Measurements from ENCODE around the gene SLCO3A1.

Gene SLCO3A1

DNA sequence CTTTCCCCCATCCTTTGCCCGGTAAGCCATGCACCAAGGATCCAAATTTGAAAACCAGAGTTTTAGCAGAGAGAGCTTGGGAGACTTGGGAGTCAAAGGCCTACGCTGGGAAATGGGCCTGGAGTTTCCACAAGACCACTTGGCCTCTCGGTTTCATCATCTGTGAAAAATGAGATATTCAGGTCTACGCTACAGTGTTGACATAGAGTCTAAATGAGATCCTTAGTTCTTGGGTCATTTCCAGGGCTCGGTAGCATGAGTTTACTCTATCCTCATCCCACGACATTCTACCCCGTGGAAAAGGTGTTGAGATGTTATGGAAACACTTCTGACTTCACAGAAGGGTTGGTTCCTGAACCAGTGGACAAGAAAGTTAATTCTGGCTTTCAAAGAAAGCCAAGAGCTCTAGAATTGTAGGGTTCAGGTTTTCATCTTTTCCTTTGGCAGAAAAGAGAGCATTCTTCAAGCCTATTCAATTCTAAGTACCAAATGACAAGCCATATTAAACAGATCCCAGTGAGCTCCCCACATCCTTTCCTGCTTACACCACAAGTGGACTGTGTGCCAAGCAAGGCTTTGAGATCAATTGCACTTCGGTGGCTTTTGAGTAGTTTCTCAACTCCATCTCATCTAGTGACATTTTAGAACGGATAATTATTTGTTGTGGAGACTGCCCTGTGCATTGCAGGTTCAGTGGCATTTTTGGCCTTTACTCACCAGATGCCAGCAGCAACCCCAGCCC lies 219.7 kb downstream of the SLCO3A1 start:
- Histone ChIP-seq H3K9ac (ENCODE audit: low read depth, low read length) (no peak overlapping the region), H3K4me2 (ENCODE audit: insufficient read depth, low read length) (no peak overlapping the region), H4K20me1 (ENCODE audit: insufficient read depth, low read length) (no peaks in the 10 kb centered on the region; the same call in 1 of the 2 replicates), H3K27ac (ENCODE audit: low read length) (no peak overlapping the region), H3K9me3 (ENCODE audit: insufficient read depth, low read length, severe bottlenecking) (no peaks in the 10 kb centered on the region), H3K27me3 (ENCODE audit: insufficient read depth, low read length, poor library complexity) (no peaks in the 10 kb centered on the region), H3K4me3 (ENCODE audit: low read depth in 1 of 2, low read length in 2 of 2) (no peak overlapping the region), H3K36me3 (ENCODE audit: insufficient read depth, low read length) (no peaks in the 10 kb centered on the region), H3K79me2 (ENCODE audit: insufficient read depth, low read length) (no peaks in the 10 kb centered on the region), H3K4me1 (ENCODE audit: insufficient read depth, low read length) (no peaks in the 10 kb centered on the region), H2AFZ (ENCODE audit: low read depth, low read length) (no peak overlapping the region)
- no peak for ATAC-seq (ENCODE audit: insufficient read depth, low read depth)
- DNase-seq = no peak
- TF ChIP-seq, protein P1, sequence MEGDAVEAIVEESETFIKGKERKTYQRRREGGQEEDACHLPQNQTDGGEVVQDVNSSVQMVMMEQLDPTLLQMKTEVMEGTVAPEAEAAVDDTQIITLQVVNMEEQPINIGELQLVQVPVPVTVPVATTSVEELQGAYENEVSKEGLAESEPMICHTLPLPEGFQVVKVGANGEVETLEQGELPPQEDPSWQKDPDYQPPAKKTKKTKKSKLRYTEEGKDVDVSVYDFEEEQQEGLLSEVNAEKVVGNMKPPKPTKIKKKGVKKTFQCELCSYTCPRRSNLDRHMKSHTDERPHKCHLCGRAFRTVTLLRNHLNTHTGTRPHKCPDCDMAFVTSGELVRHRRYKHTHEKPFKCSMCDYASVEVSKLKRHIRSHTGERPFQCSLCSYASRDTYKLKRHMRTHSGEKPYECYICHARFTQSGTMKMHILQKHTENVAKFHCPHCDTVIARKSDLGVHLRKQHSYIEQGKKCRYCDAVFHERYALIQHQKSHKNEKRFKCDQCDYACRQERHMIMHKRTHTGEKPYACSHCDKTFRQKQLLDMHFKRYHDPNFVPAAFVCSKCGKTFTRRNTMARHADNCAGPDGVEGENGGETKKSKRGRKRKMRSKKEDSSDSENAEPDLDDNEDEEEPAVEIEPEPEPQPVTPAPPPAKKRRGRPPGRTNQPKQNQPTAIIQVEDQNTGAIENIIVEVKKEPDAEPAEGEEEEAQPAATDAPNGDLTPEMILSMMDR (IDR thresholded peaks at IDR 0.05; ENCODE audit: borderline replicate concordance, extremely low read depth, low read length, poor library complexity, severe bottlenecking) = no peak
- TF ChIP-seq EZH2 (IDR thresholded peaks at IDR 0.05; ENCODE audit: borderline replicate concordance, low read depth, low read length, severe bottlenecking) = no peak

GRCh38 chr15:92074101-92074500 lies 220.6 kb downstream of the SLCO3A1 start:
- Histone ChIP-seq H4K20me1 (ENCODE audit: insufficient read depth, low read length) (no peaks in the 10 kb centered on the region; the same call in 1 of the 2 replicates), H3K4me3 (ENCODE audit: low read depth in 1 of 2, low read length in 2 of 2) (no peak overlapping the region), H3K79me2 (ENCODE audit: insufficient read depth, low read length) (no peaks in the 10 kb centered on the region), H3K9me3 (ENCODE audit: insufficient read depth, low read length, severe bottlenecking) (no peaks in the 10 kb centered on the region), H3K36me3 (ENCODE audit: insufficient read depth, low read length) (no peaks in the 10 kb centered on the region), H3K27ac (ENCODE audit: low read length) (no peak overlapping the region), H2AFZ (ENCODE audit: low read depth, low read length) (no peak overlapping the region), H3K9ac (ENCODE audit: low read depth, low read length) (no peak overlapping the region), H3K4me2 (ENCODE audit: insufficient read depth, low read length) (no peak overlapping the region), H3K4me1 (ENCODE audit: insufficient read depth, low read length) (no peaks in the 10 kb centered on the region), H3K27me3 (ENCODE audit: insufficient read depth, low read length, poor library complexity) (no peaks in the 10 kb centered on the region)
- TF ChIP-seq EZH2 (IDR thresholded peaks at IDR 0.05; ENCODE audit: borderline replicate concordance, low read depth, low read length, severe bottlenecking) = no peak
- TF ChIP-seq, protein P1 (IDR thresholded peaks at IDR 0.05; ENCODE audit: borderline replicate concordance, extremely low read depth, low read length, poor library complexity, severe bottlenecking) = no peak
- no peak for DNase-seq
- ATAC-seq (ENCODE audit: insufficient read depth, low read depth) = no peak

DNA sequence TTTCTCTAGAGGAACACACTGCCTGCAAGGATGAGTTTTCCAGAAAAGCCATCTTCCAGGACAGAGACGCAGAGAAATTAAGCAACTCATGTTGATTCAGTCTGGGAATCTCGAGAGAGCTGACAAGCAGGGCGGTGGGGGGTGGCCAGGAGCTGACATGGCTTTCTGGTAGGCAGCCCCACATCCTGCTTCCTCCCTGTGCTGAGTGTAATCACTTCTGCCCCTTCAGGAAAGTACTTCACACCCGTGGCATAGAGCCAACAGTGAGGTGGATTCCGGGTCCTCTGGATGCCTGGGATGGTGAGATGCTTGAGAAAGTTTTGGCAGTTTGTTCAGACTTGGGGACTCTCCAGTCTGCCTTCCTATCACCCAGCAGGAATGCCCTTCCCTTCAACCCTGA lies 221.1 kb downstream of the SLCO3A1 start:
- Histone ChIP-seq H3K9me3 (ENCODE audit: insufficient read depth, low read length, severe bottlenecking) (no peaks in the 10 kb centered on the region), H3K4me2 (ENCODE audit: insufficient read depth, low read length) (no peak overlapping the region), H2AFZ (ENCODE audit: low read depth, low read length) (no peak overlapping the region), H3K27ac (ENCODE audit: low read length) (no peak overlapping the region), H3K4me1 (ENCODE audit: insufficient read depth, low read length) (no peaks in the 10 kb centered on the region), H3K4me3 (ENCODE audit: low read depth in 1 of 2, low read length in 2 of 2) (no peak overlapping the region), H4K20me1 (ENCODE audit: insufficient read depth, low read length) (no peaks in the 10 kb centered on the region), H3K79me2 (ENCODE audit: insufficient read depth, low read length) (no peaks in the 10 kb centered on the region), H3K27me3 (ENCODE audit: insufficient read depth, low read length, poor library complexity) (no peaks in the 10 kb centered on the region), H3K9ac (ENCODE audit: low read depth, low read length) (no peak overlapping the region), H3K36me3 (ENCODE audit: insufficient read depth, low read length) (no peaks in the 10 kb centered on the region)
- TF ChIP-seq EZH2 (IDR thresholded peaks at IDR 0.05; ENCODE audit: borderline replicate concordance, low read depth, low read length, severe bottlenecking) = no peak
- DNase-seq (no peak), ATAC-seq (ENCODE audit: insufficient read depth, low read depth) (no peak)

DNA sequence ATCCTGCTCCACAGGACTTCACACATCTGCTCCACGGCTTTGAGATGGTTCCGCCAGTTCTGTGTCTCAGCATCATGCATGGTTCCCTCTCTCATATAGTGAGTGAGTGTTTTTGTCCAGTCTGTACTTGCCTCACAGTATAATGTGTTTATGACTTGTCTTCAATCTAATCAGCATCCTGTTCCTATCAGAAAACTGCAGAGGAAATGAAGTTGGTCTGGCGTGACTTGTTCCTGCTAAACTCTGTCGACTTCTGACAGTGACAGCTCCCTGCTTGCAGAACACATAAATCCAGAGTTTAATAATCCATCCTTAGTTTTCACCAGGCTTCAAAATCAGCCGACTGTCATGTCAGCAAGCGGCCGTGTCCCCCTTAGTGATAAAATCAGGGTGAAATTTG lies 222.3 kb downstream of the SLCO3A1 start:
- H3K9me3 ChIP-seq (ENCODE audit: insufficient read depth, low read length, severe bottlenecking) = no peaks in the 10 kb centered on the region
- DNase-seq (no peak), ATAC-seq (ENCODE audit: insufficient read depth, low read depth) (no peak)
- no peaks in the 10 kb centered on the region for H3K4me1 ChIP-seq (ENCODE audit: insufficient read depth, low read length)
- H3K79me2 ChIP-seq (ENCODE audit: insufficient read depth, low read length) = no peaks in the 10 kb centered on the region
- no peak overlapping the region for H3K27ac ChIP-seq (ENCODE audit: low read length)
- TF ChIP-seq, protein P1 (IDR thresholded peaks at IDR 0.05; ENCODE audit: borderline replicate concordance, extremely low read depth, low read length, poor library complexity, severe bottlenecking) = no peak
- TF ChIP-seq EZH2 (IDR thresholded peaks at IDR 0.05; ENCODE audit: borderline replicate concordance, low read depth, low read length, severe bottlenecking) = no peak
- H3K27me3 ChIP-seq (ENCODE audit: insufficient read depth, low read length, poor library complexity) = no peaks in the 10 kb centered on the region
- no peak overlapping the region for H3K9ac ChIP-seq (ENCODE audit: low read depth, low read length)
- no peaks in the 10 kb centered on the region for H3K36me3 ChIP-seq (ENCODE audit: insufficient read depth, low read length)
- H2AFZ ChIP-seq (ENCODE audit: low read depth, low read length) = no peak overlapping the region
- no peak overlapping the region for H3K4me3 ChIP-seq (ENCODE audit: low read depth in 1 of 2, low read length in 2 of 2)
- no peak overlapping the region for H3K4me2 ChIP-seq (ENCODE audit: insufficient read depth, low read length)
- H4K20me1 ChIP-seq (ENCODE audit: insufficient read depth, low read length) = no peaks in the 10 kb centered on the region
